ENCODE data around the gene TBX1. TPM values are rescaled to one million over a fixed set of nuclear protein-coding genes. Genes with fewer than 3 reads are reported as not detected.

The TBX1 gene
- total RNA-seq, 1 experiment from 2014 or later: 0.74 TPM

DNA sequence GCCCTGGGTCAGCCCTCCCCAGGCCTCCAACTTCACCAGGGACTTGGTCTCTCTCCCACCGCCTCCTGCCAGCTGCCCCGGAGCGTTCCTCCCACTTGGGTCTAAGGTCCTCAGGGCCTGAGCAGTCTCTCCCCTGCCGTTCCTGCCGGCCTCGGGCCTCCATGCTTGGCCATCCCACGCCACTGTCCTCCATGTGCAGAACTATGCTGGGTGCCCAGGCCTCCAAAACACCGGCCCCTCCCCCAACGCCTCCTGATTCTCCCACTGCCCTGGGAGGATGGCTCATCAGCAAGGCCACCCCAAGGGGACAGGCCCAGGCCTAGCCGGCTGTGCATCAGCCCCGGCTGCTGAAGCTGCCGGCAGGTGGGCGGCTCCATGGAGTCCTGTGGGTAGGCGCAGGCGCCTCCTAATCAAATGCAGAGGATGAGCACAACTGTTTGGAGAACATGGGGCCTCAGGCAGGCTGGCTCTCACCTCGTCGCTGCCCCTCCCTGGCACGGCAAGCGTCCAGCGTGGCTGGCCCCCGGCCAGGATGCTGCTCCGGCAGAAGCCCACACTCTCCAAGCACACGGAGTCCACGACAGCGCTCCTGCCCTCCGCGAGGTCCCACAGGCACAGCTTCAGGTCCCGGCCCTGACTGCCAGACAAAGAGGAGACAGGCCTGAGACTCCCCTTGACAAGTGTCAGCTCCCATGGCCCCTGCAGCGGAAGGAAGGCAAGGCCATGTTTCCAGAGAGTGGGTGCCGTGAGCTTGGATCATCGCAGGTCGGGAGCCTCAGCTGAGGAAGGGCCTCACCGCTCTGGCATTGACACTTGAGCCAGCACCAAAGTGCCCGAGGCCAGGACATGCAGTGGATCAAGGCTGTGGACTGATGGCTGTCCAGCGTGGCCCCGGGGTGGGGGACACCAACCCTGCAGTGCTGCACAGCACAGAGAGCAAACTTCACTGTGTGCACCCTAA is 51.5 kb downstream of the TBX1 start:
- no peak overlapping the region for H3K27ac ChIP-seq
- H3K4me2 ChIP-seq: no peak overlapping the region
- CTCF ChIA-PET: no interaction called here
- no peak overlapping the region for H3K4me3 ChIP-seq
- no peaks in the 10 kb centered on the region for H3K27me3 ChIP-seq (ENCODE audit: insufficient read depth, low read depth)
- H3K4me1 ChIP-seq (replicated peaks; ENCODE audit: insufficient read depth): peaks cover 5% of the 10 kb centered on the region
- no peak overlapping the region for H2AFZ ChIP-seq
- intact Hi-C loops (cut with micrococcal nuclease; ENCODE audit: unreplicated experiment): no loop called here
- TF ChIP-seq EZH2 (IDR thresholded peaks at IDR 0.05; ENCODE audit: low read depth): no peak
- TF ChIP-seq, protein P1, sequence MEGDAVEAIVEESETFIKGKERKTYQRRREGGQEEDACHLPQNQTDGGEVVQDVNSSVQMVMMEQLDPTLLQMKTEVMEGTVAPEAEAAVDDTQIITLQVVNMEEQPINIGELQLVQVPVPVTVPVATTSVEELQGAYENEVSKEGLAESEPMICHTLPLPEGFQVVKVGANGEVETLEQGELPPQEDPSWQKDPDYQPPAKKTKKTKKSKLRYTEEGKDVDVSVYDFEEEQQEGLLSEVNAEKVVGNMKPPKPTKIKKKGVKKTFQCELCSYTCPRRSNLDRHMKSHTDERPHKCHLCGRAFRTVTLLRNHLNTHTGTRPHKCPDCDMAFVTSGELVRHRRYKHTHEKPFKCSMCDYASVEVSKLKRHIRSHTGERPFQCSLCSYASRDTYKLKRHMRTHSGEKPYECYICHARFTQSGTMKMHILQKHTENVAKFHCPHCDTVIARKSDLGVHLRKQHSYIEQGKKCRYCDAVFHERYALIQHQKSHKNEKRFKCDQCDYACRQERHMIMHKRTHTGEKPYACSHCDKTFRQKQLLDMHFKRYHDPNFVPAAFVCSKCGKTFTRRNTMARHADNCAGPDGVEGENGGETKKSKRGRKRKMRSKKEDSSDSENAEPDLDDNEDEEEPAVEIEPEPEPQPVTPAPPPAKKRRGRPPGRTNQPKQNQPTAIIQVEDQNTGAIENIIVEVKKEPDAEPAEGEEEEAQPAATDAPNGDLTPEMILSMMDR (conservative IDR thresholded peaks at IDR 0.05): no peak
- POLR2A ChIA-PET (ENCODE audit: unreplicated experiment): no interaction called here
- no peaks in the 10 kb centered on the region for H3K79me2 ChIP-seq (ENCODE audit: low read depth)
- peaks cover 2% of the 10 kb centered on the region; the same call in 1 of the 2 replicates for H3F3A ChIP-seq (ENCODE audit: insufficient read depth, low read depth)
- H3K9me3 ChIP-seq (ENCODE audit: insufficient read depth, low read depth): no peaks in the 10 kb centered on the region
- no peak for DNase-seq
- H3K36me3 ChIP-seq (ENCODE audit: low read depth): no peaks in the 10 kb centered on the region
- BruUV-seq (replicated peaks): no TSS peak
- no peaks in the 10 kb centered on the region for H3K9me2 ChIP-seq (ENCODE audit: insufficient read depth)
- no peaks in the 10 kb centered on the region for H4K20me1 ChIP-seq (ENCODE audit: insufficient read depth)

DNA sequence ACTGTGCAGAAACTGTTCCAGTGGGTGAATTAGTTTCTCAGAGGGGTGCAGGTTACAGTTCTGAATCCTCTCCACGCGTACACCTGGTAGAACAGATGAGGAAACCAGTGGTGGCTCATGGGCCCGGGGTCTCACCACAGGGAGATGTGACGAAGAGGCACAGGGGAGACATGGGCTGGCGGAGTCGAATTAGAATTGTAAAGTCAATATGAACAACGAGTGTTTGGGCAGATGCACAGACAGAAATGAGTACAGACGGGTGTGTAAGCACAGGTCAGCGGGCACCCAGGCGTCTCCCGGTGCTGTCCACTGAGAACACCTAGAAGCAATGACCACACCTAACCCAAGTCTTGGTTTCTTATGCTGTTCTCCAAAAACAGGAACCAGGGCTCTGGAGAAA is 52.3 kb downstream of the TBX1 start:
- Histone ChIP-seq H3K4me2 (no peak overlapping the region), H4K20me1 (ENCODE audit: insufficient read depth) (no peaks in the 10 kb centered on the region), H3K36me3 (ENCODE audit: low read depth) (no peaks in the 10 kb centered on the region), H3F3A (ENCODE audit: insufficient read depth, low read depth) (no peaks in the 10 kb centered on the region), H2AFZ (no peak overlapping the region), H3K27ac (no peak overlapping the region), H3K4me3 (no peak overlapping the region), H3K9me2 (ENCODE audit: insufficient read depth) (no peaks in the 10 kb centered on the region), H3K27me3 (ENCODE audit: insufficient read depth, low read depth) (no peaks in the 10 kb centered on the region), H3K9me3 (ENCODE audit: insufficient read depth, low read depth) (no peaks in the 10 kb centered on the region), H3K79me2 (ENCODE audit: low read depth) (no peaks in the 10 kb centered on the region), H3K4me1 (replicated peaks; ENCODE audit: insufficient read depth) (no peaks in the 10 kb centered on the region)
- BruUV-seq (replicated peaks): no TSS peak
- ChIA-PET POLR2A (ENCODE audit: unreplicated experiment) (no interaction called here), CTCF (no interaction called here)
- TF ChIP-seq, protein P1 (conservative IDR thresholded peaks at IDR 0.05): no peak
- TF ChIP-seq EZH2 (IDR thresholded peaks at IDR 0.05; ENCODE audit: low read depth): no peak
- intact Hi-C loops (cut with micrococcal nuclease; ENCODE audit: unreplicated experiment): no loop called here
- no peak for DNase-seq

DNA sequence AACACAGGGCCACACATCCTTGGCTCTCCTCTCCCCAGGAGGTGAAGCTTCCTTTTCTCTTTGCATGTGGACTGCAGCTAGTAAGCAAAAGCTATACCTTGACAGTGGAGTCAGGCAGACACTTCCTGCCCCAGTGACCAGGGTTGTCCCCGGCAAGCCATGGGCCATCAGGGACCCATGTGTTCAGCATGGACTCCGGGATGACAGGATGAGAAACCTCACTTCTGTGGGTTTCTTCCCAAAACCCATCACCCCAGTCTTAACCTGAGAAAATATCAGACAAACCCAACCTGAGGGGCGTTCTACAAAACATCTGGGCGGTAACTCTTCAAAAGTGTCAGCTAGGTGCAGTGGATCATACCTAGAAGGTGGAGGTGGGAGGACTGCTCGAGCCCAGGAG is 53.9 kb downstream of the TBX1 start:
- no peaks in the 10 kb centered on the region for H3K4me1 ChIP-seq (replicated peaks; ENCODE audit: insufficient read depth)
- H3K4me2 ChIP-seq: no peak overlapping the region
- H3K79me2 ChIP-seq (ENCODE audit: low read depth): no peaks in the 10 kb centered on the region
- no peak overlapping the region for H3K4me3 ChIP-seq
- no peaks in the 10 kb centered on the region for H3K36me3 ChIP-seq (ENCODE audit: low read depth)
- no peak for TF ChIP-seq EZH2 (IDR thresholded peaks at IDR 0.05; ENCODE audit: low read depth)
- TF ChIP-seq, protein P1 (conservative IDR thresholded peaks at IDR 0.05): no peak
- intact Hi-C loops (cut with micrococcal nuclease; ENCODE audit: unreplicated experiment): no loop called here
- ChIA-PET POLR2A (ENCODE audit: unreplicated experiment) (no interaction called here), CTCF (no interaction called here)
- no peaks in the 10 kb centered on the region for H3K27me3 ChIP-seq (ENCODE audit: insufficient read depth, low read depth)
- no peaks in the 10 kb centered on the region for H3K9me2 ChIP-seq (ENCODE audit: insufficient read depth)
- no peaks in the 10 kb centered on the region for H3K9me3 ChIP-seq (ENCODE audit: insufficient read depth, low read depth)
- DNase-seq: no peak
- BruUV-seq (replicated peaks): no TSS peak
- no peak overlapping the region for H2AFZ ChIP-seq
- H3F3A ChIP-seq (ENCODE audit: insufficient read depth, low read depth): no peaks in the 10 kb centered on the region
- no peak overlapping the region for H3K27ac ChIP-seq
- no peaks in the 10 kb centered on the region for H4K20me1 ChIP-seq (ENCODE audit: insufficient read depth)
